ENCODE results near the gene ALDH1L1. TPM values are rescaled to one million over a fixed set of nuclear protein-coding genes. Genes with fewer than 3 reads are reported as not detected.

The ALDH1L1 gene
- total RNA-seq, 1 donor from 2014 or later: 1.0 TPM

GRCh38 chr3:126083511-126083912 lies 96.9 kb downstream of the ALDH1L1 start:
- no peaks in the 10 kb centered on the region for H3K36me3 ChIP-seq (ENCODE audit: control insufficient read depth, insufficient read depth, low read length)
- H3K27me3 ChIP-seq (ENCODE audit: control insufficient read depth, insufficient read depth, low read length): no peaks in the 10 kb centered on the region
- DNase-seq (ENCODE audit: low read depth): no peak
- TF ChIP-seq CTCF (IDR thresholded peaks at IDR 0.05; ENCODE audit: insufficient read depth, low read length, poor library complexity, severe bottlenecking): no peak
- peak overlapping the region; percentile 75 for H3K4me3 ChIP-seq (ENCODE audit: low read depth, low read length)

- H3K4me3 ChIP-seq (ENCODE audit: low read depth, low read length): peak overlapping the region; percentile 75
- H3K36me3 ChIP-seq (ENCODE audit: control insufficient read depth, insufficient read depth, low read length): no peaks in the 10 kb centered on the region
- no peak for TF ChIP-seq CTCF (IDR thresholded peaks at IDR 0.05; ENCODE audit: insufficient read depth, low read length, poor library complexity, severe bottlenecking)
- no peak for DNase-seq (ENCODE audit: low read depth)
- H3K27me3 ChIP-seq (ENCODE audit: control insufficient read depth, insufficient read depth, low read length): no peaks in the 10 kb centered on the region
Observed at GRCh38 chr3:126083138-126083445, 97.3 kb downstream of the ALDH1L1 start.

GRCh38 chr3:126082362-126083137 lies 97.8 kb downstream of the ALDH1L1 start:
- peak overlapping the region; percentile 75 for H3K4me3 ChIP-seq (ENCODE audit: low read depth, low read length)

GRCh38 chr3:126081618-126082361 lies 98.6 kb downstream of the ALDH1L1 start:
- no peaks in the 10 kb centered on the region for H3K36me3 ChIP-seq (ENCODE audit: control insufficient read depth, insufficient read depth, low read length)
- no peak for DNase-seq (ENCODE audit: low read depth)
- TF ChIP-seq CTCF (IDR thresholded peaks at IDR 0.05; ENCODE audit: insufficient read depth, low read length, poor library complexity, severe bottlenecking): peak; percentile 33
- H3K4me3 ChIP-seq (ENCODE audit: low read depth, low read length): no peak overlapping the region
- H3K27me3 ChIP-seq (ENCODE audit: control insufficient read depth, insufficient read depth, low read length): no peaks in the 10 kb centered on the region

More at GRCh38 chr3:126082362-126083137, 97.8 kb downstream of the ALDH1L1 start:
- no peak for TF ChIP-seq CTCF (IDR thresholded peaks at IDR 0.05; ENCODE audit: insufficient read depth, low read length, poor library complexity, severe bottlenecking)
- DNase-seq (ENCODE audit: low read depth): no peak
- no peaks in the 10 kb centered on the region for H3K36me3 ChIP-seq (ENCODE audit: control insufficient read depth, insufficient read depth, low read length)
- H3K27me3 ChIP-seq (ENCODE audit: control insufficient read depth, insufficient read depth, low read length): no peaks in the 10 kb centered on the region

- no peak for TF ChIP-seq CTCF (IDR thresholded peaks at IDR 0.05; ENCODE audit: insufficient read depth, low read length, poor library complexity, severe bottlenecking)
- Histone ChIP-seq H3K4me3 (ENCODE audit: low read depth, low read length) (no peak overlapping the region), H3K36me3 (ENCODE audit: control insufficient read depth, insufficient read depth, low read length) (no peaks in the 10 kb centered on the region), H3K27me3 (ENCODE audit: control insufficient read depth, insufficient read depth, low read length) (no peaks in the 10 kb centered on the region)
- no peak for DNase-seq (ENCODE audit: low read depth)
Observed at GRCh38 chr3:126080970-126081369, 99.4 kb downstream of the ALDH1L1 start.

Data from kidney epithelial cell (primary cell).